HG03045 (cell line): ENCODE measurements around the gene HSD17B12.

Experiments
- ATAC-seq: cut with Tn5 transposase; IDR thresholded peaks from one replicate; pipeline ENCODE4 v1.9.1; 2021; ENCODE audit warnings: mild to moderate bottlenecking, moderate library complexity; ENCODE audit not compliant: unreplicated experiment

The HSD17B12 gene

DNA sequence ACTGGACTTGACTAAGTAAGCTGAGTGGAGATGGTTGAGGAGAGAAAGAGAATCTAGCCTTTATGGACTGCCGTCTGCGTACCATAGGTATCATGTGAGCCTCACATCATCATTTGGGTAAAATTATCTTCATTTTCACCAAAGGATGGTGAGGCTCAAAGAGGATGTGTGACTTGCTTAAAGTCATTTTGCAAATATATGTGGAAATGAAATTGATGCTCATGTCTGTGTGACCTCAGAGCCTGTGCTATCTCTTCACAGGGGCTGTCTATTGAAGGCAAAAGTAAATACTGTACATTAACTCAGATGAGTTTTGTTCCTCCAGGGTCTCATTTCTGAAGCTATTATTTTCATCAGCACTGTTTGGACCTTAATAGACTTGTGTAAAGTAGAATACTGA, 116.8 kb downstream of the HSD17B12 start:
- no peak for ATAC-seq

DNA sequence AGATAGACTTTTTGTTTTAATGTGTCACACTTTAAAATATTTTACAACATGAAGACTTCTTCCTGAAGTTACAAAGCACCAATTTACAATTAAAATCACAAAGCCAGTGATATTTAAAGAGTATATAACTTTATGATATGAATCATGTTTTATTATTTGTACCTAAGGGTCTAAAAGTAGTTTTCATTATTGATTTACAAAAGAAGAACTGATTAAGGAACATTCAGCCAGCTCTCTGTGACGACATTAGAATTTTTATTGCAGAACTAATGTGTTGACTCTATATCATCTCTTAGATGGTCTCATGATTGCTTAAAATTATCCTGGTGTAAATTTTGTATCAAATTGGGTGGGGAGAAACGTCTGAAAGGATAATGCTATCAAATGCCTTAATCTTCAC, 117.3 kb downstream of the HSD17B12 start:
- ATAC-seq, result no peak

DNA sequence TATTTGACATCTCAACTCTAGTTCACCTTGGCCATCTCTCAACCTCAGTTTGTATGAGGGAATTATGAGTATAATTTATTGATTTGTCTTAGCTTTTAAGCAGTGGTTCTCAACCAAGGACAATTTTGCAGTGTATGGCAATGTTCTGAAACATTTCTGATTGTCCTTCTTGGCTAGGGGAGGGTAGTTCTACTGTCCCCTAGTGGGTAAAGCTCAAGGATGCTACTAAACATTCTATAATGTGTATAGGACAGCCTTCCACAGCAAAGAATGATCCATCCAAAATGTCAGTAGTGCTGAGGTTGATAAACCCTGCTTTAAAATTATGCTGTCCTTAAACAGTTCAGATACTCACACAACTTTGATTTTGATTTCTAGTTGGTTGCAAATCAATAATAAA, 122.0 kb downstream of the HSD17B12 start:
- ATAC-seq, result no peak

DNA sequence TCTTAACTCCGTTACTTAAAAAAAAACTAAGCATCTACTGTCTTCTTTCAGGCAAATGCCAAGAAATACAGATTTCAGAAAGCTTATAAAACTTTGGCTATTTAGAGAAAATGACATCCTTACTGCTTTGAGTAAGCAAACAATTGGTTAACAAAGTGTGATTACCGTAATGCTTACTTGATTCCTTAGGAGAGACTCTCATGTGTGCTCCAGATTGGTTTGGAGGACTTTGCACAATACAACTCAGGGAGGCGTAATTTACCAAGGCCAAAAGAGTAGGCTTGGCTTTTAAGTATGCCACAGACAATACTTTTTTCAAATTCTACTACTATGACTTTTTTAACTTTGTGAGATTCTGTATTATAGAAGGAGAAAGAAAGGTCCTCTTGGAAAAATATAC, 123.2 kb downstream of the HSD17B12 start:
- no peak for ATAC-seq

DNA sequence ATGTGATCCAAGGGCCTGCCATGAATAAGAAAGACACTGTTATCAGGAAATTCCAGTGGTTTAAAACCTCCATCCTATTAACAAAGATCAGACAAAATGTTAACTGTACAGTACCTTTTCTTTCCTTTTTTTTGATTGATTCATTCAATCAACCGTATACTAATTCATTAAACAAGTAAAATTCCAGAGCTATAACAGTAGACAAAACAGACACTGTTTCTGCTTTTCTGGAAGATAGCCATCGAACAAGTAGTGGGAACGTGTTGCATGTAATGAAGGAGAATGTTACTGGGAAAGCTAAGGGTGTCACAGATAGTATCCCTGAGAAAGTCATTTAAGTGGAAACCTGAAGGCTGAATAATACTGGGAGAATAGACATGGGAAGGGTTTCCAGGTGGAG, 126.4 kb downstream of the HSD17B12 start:
- no peak for ATAC-seq

DNA sequence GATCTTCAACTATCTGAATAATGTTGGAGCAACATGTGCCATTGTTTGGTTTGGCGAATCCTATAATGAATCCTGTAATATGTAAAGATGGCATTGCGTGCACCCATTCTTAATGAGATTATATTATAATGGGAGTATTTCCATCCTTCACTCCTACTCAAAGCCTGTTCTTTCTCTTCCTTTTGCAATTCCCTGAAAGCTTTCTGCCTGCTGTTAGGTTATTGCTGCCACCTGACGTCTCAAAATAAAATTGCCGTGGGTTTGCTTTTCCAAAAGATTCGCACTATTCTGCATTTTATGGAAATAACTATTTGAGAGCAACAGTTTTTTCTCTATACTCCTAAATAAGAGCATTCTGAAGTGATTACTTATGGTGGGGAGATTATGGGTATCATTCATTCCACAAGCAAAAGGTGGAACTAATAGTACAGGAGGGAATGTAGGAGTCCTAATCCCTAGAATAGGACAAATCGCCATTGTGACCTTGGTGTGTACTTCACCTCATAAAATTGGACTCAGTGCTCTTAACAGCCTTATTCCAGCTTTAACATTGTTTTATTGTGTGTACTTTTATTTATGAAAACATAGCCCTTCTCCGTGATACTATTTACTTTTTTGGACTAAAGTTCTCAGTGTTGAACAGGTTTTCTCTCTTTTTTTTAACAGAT, 130.5 kb downstream of the HSD17B12 start:
- ATAC-seq, result no peak

DNA sequence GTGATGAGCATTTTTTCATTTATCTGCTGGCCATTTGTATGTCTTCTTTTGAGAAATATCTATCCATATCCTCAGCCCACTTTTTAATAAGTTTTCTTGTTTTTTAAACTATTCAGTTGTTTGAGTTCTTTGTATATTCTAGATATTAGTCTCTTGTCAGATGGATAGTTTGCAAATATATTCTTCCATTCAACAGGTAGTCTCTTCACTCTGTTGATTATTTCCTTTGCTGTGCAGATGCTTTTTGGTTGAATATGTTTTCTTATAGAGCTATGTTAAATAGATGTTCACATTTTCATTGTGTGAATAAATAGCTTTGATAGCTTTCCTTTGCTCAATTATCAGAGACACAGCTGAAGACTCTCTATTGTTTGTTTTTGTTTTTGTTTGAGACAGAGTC, 131.9 kb downstream of the HSD17B12 start:
- ATAC-seq, result no peak

DNA sequence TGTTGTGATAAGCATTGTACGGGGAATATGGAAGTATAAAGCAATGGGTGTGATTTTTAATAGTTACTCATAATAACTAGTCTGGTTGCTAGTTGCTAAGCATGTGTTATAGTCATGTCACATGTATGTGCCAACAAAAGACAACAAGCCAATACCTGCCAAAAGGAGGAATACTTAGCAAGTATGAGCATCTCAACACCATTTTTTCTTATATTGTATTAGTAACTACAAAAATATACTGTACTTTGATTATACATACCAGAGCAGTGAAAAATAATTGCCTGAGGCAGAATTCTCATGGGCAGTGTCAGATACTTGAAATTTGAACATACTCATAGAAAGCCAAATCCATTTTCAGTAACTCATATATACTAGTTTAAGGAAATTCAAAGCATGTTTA, 137.7 kb downstream of the HSD17B12 start:
- ATAC-seq, result no peak

DNA sequence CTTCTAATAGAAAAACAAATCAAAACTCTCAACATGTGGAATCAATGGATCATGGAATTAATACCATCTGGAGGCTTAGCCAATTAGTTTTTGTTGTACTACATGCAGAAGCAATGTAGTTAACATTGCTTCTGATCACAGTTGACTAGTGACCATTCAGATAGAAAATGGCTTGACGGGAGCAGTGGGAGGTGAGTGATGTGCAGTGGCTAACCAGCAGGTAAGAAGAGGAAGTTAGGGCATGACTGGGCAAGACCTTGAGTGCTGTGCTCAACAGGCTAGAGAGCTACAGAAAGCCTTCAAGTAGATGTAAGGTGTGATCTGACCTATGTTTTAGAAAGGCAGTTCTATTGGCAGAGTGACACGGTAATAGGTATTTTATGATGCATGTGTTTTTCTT, 139.4 kb downstream of the HSD17B12 start:
- ATAC-seq, result no peak

DNA sequence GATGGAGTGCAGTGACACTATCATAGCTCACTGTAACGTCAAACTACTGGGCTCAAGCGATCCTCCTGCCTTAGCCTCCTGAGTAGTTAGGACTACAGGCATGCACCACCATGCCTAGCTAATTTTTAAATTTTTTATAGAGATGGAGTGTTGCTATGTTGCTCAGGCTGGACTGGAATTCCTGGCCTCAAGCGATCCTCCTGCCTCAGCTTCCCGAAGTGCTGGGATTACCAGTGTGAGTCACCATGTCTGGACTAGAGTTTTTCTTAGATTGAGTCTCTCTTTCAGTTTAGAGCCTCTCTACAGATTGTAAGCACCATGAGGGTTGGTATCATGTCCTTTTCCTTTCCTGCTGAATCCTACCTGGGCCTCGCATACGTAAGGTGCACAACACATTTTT, 142.8 kb downstream of the HSD17B12 start:
- ATAC-seq, result no peak

DNA sequence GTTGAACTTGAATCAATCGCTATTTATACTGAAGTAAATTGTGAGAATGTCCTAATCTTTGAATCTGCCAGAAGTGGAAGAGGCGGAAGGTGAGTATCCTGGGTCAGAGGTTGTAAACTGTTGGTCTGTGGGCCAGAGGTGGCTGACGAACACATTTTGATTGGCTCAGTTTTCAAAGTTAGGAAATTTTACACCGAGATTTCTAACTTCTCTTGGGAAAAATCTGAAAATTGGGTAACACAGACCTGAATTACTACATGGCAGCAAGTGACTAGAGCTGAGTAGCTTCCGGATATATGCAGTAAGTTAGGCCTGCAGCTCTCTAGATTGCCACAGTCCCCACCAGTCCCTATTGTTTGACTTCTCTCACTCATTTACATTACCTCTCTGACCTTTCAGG, 143.3 kb downstream of the HSD17B12 start:
- no peak for ATAC-seq

DNA sequence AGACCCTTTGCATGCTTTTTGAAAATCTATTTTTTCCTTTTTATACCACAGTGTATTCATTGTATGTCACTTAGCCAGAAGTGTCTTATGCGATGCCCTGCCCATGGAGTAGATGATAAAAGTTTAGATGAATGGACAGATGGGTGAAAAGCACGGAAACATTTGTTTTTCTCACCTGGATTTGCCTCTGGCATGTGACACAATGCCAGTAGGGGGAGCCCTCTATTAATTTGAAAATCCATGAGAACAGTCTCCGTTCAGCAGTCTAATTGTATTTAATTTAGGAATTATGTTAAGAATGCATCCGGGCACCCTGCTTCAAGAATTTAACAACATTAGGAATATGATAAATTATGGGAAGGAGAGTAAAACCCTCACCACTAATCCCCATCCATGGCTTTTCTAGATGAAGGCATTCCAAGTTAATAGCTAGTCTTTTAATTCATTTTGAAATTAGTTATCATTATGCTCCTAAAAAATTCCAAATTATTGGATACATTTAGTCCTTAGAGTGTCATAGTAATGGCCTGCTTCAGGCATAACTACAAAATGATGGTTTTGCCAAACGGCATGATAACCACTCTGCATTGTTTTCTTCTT, 144.8 kb downstream of the HSD17B12 start:
- no peak for ATAC-seq

DNA sequence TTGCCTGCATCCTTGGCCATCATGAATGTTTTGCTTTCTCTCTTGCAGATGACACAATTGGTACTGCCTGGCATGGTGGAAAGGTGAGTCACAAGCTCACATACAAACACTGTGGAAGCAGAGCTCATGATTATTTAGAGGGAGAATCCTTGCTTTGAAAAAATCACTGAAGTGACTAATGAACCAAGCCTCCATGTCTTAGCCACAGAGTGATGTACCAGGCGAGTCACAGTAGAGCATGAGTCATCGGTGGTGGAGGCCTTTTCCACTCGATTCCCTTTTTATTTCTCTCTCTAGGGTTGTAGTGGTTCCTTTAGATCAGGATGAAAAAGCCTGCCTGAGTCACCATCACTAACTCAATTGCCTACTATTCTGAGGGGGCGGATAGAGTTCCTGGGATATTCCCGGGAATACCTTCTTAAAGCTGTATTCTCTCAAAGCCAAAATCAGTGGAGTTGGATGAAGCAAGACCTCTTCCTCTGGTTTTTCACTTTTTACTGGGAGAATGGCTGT, 150.4 kb downstream of the HSD17B12 start:
- ATAC-seq, result no peak

DNA sequence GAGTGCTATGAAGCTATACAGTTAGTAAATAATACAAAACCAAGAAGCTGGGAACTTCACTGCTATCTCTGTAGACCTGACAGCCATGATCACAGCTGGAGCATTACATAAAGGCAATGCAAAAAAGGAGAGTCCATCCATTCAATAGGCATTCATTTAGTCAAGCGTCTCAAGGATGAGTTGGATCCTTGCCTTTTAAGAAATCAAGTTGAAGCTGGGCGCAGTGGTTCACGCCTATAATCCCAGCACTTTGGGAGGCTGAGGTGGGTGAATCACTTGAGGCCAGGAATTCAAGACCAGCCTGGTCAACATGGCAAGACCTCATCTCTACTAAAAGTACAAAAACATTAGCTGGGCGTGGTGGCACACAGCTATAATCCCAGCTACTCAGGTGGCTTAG, 152.0 kb downstream of the HSD17B12 start:
- no peak for ATAC-seq

DNA sequence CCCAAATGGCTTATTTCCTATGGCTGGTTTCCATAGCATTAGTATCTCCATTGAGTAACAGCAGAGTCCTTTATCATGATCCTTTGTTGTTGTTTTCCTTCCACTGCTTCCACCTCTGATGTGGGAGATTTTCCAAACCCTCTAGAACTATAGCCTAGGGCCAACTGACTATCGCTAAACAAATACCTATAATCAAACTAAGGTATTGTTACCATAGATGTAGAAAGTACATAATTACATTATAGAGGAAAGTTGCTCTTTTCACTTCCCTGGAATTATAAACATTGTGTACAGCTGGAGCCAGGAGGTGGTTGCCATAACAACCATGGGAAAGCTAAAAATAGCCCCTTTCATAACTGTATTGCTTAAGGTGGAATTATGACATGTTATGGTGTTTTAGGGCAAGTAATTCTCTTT, 153.1 kb downstream of the HSD17B12 start:
- no peak for ATAC-seq

DNA sequence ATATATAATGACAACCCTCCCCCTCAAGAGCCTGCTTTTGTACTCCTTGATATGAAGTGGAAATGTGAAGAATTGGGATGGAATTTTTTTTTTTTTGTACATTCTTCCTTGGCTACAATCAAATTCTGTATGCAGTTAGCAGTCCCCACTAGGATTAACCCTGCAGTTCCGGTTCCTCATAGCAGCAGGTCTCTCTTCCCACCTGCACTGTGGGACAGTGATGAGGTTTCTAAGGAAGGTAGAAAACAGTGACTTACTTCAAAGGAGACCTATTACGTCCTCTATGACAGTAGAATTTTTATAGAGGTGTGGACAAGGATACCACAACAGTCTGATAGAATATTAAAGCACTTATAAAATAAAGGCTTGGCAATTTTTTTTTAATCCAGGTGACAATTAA, 153.7 kb downstream of the HSD17B12 start:
- no peak for ATAC-seq

DNA sequence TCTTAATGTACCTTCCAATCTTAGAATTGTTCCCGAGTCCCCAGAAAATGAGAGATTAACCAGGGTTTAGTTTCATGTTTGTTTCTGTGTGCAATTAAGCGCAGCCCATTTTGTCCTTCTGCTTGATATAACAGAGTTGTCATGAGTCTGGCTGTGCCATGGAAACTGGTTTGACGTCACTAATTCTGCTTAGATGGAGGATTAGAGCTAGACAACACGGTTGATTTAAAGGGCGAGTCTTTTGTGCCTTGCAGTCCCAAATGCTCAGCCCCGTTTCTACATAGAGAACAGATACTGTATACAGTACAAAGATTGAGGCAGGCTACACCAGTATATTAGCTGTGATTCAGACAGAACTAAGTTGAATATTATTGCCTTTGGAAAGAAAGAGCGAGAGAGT, 154.6 kb downstream of the HSD17B12 start:
- ATAC-seq, result no peak

DNA sequence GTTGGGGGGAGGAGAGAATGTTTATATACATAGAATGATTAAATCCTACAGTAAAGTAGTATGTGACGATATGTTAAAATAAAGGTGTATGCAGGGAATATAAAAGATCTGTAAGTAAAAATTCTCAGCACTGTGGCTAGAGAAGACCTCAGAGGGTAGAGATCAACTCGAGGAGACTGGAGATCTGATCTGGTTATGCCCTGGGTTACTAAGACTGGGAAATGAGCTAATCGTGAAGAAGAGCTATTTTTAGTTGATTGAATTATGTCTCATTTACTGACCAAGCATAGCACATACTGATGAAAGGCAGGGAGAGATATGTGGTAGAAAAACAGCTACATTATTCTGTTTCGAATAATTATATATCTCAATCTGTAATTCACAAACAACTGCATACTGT, 157.3 kb downstream of the HSD17B12 start:
- no peak for ATAC-seq

DNA sequence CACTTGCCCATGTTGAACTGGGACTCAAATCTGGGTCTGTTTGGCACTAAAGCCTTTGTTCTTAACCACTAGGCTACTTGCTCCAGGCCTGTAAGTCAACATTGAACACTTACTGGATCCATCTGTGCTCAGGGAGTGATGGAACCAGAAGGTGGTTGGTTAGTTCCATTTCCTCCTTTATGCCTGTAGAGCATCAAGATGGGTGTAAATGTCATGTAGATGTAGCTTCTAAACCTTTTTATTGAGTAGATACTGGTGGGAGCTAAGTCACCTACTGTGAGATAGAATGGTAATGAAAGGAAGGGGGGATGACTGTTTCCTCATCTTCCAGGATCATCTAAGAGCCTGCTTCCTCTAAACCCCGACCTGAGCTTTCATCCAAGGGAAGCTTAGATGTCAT, 161.5 kb downstream of the HSD17B12 start:
- no peak for ATAC-seq

DNA sequence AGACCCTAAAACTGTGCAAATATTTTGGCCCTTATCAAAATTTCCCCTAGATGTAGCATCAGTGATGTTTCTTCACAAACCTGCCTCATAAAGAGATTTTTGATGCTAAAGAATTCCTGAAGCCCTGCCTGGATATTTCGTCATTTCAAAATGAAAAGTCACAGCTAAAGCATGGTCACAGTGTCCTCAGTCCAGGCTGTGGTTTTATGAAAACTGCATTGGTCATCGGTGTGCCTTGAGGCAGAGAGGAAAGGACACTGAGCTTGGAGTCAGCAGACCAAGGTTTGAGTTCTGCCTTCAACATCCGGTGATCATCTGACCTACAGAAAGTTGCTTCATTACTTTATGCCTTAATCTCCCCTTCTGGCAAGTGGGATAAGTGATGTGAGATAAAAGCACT, 165.3 kb downstream of the HSD17B12 start:
- no peak for ATAC-seq

DNA sequence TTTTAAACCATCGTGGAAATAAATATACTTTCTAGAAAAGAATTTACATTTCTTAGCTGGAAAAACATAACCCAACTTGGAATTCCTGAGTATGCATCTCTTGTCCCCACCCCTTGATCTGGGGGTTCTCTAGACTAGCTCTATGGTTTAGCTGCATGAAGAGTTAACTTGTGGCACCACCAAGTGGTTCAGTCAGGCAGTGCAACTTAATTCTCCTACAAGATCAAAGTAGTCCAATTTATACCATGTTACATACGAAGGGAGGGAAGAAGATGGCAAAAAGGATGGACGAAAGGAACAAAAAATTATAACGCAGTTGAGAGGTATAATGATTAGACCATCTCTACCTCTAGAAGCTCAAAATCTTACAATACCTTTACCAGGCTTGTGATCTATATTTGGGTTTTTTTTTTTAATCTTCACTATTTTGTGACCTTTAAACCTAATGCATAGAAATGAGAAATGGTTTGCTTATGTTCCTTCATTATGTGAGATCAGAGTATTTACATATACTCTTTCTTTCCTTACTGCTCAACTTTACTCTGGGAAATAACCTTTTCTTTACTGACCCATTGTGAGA, 171.6 kb downstream of the HSD17B12 start:
- ATAC-seq, result no peak

DNA sequence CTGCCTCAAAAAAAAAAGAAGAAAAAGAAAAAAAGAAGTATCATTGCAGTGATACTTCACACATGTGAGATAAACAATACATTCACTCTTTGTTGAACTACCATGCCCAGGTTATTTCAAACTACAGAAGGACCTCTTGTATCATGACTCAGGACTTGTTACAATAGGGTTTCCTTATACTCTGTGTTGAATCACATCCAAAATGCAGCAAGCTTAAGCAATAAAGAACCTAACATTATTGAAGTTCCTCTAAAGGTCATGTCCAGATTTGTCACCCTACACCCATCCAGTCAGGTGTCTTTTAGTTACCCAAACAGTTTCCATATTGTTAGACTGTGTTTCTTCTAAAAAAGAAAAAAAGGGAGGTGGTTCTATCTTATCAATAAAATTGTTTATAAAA, 173.2 kb downstream of the HSD17B12 start:
- ATAC-seq, result no peak

DNA sequence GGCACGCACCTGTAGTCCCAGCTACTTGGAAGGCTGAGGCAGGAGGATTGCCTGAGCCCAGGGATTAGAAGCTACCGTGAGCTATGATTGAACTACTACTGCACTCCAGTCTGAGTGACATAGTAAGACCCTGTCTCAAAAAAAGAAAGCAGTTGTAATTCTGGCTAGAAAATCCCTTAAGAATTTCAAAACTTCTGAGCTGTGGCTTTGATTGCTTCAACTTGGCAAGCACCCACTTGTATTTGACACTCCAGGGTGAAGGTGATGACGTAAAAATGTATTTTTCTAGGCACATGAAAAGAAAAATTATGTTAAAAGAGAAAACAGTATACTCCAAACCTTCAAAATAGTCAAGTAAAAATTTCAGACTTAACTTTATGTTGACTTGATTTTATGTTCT, 176.5 kb downstream of the HSD17B12 start:
- ATAC-seq, result no peak
